Hematopoietic multipotent progenitor cell treated with erythropoietin and hydrocortisone succinate and interleukin-3 and kit ligand, for 15 days (in vitro differentiated cells): ENCODE results near the gene GHRL.
"Not testable (repeated sequence)": the region's sequence is repeated elsewhere in the genome, so short reads cannot be mapped to it uniquely, and the experiment has no call there.

Experiments used
- DNase-seq: peaks from one replicate; pipeline ENCODE4 v3.0.0-alpha.2; 2015; ENCODE audit warnings: low spot score

Gene GHRL

GRCh38 chr3:10272977-10273376 is 19.8 kb downstream of the GHRL start:
- DNase-seq, result no peak

DNA sequence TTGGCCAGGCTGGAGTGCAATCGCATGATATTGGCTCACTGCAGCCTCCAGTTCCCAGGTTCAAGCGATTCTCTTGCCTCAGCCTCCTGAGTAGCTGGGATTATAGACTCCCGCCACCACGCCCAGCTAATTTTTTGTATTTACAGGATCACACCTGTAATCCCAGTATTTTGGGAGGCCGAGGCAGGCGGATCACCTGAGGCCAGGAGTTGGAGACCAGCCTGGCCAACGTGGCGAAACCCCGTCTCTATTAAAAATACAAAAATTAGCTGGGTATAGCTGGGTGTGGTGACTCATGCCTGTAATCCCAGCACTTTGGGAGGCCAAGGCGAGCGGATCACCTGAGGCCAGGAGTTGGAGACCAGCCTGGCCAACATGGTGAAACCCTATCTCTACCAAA is 20.3 kb downstream of the GHRL start:
- not testable (repeated sequence) for DNase-seq

GRCh38 chr3:10269443-10269842 is 23.3 kb downstream of the GHRL start:
- DNase-seq, result no peak

DNA sequence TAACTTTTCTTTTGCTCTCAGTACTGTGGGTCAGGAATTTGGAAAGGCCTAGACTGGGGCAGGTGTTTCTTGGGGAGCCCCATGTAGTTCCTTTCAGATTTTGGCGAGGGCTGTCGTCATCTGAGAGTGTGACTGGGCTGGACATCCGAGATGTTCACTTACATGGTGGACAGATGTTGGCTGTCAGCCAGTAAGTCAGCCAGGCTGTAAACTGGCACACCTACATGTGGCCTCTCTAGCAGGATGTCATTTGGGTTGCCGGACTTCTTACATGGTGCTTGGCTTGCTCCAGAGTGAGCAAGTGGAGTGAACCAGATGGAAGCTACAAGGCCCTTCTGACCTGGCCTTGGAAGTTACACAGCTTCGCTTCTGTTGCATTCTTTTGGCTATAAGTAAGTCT is 23.8 kb downstream of the GHRL start:
- no peak for DNase-seq

DNA sequence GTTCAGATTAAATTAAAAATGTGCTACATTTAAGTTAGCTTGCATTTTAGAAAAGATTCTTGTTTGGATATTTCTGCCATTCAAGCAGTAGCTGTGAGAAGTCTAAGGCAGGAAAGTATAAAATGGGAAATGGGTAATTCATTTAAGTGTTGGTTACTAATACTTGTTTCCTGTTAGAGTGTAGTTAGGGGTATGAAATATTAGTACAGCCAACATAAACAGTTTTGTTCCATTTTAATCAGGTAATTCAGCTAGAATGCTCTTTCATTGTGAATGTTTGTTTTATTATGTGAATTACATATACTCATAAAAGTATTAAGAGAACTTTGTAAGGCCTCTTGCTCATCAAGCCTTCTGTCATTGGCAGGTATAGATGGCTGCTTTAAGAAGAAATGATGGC is 24.6 kb downstream of the GHRL start:
- DNase-seq, result no peak

DNA sequence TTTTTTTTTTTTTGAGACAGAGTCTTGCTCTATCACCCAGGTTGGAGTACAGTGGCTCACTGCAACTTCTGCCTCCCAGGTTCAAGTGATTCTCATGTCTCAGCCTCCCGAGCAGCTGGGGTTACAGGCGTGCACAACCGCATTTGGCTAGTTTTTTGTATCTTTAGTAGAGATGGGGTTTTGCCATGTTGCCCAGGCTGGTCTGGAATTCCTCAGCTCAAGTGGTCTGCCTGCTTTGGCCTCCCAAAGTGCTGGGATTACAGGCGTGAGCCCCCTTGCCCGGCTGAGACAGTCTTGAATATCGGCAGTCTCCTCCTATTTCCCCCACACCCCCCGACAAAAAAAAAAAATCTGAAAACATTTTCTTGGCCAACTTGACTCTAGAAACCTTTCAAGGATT is 25.8 kb downstream of the GHRL start:
- DNase-seq, result not testable (repeated sequence)

GRCh38 chr3:10265833-10266232 is 26.9 kb downstream of the GHRL start:
- no peak for DNase-seq

DNA sequence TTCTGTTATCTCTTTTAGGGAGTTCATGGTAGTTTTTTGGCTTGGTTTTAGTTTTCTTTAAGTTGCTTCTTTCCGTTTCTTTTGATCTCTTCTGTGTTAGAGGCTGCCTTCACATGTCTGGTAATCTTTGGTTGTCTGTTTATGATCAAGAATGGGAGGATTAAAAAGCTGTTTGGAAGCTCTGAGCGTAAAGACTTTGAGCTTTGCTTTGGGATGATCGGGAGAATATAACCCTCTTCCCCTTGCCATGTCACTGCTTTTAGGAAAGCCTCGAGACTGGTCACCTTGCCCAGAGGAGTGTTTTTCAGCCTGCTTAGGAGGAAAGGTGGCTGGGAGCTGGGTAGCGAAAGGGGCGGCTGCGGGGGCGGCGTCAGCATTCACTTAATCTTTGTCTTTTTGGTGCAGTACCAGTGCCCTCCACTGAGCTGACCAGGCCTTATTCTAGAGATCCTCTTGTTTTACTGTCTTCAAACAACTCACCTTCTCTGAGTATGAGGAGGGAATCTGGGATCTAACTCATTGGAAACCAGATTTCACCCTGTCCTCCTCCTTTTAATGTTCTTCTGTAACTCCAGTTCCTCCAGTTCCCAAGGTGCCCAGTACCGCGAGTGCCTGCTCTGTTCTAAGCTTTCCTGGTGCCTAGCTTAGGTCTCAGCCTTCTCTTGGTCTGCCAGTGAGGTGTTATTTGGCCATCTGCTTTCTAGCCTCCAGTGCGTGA is 28.9 kb downstream of the GHRL start:
- DNase-seq, result peak; percentile 41

DNA sequence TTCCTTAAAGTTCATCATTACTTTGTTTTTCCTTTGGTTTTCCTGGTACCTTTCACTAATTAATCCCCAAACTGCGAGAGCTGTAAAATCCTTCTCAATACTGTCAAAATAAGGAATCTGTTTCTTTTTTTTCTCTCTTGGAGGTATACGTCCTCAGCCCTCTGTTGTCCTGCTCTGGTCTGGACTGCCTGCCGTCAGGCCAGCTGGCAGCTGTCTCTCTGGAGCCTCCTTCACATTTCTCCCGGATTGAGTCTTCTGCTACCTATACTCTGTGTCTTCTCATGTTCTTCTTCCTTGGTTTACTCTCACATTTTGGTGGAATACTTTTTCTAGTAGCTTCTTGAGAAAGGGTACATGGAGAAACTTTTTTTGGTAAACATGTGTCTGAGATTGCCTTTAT is 30.7 kb downstream of the GHRL start:
- DNase-seq, result no peak

GRCh38 chr3:10260211-10260701 is 32.5 kb downstream of the GHRL start:
- no peak for DNase-seq

- DNase-seq, result no peak
These were observed 32.9 kb downstream of the GHRL start for GRCh38 chr3:10259798-10260197.

DNA sequence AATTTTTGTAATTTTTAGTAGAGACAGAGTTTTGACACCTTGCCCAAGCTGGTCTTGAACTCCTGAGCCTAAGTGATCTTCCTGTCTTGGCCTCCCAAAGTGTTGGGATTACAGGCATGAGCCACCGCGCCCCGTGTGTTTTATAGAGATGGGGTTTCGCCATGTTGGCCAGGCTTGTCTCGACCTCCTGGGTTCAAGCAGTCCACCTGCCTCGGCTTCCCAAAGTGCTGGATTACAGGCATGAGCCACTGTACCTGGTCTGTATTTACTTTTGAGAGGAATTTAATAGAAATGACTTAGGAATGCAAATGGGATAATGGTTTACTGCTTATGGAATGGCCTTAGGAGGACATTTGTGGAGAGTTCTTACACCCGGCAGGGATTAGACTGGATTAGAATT is 33.7 kb downstream of the GHRL start:
- DNase-seq, result no peak

DNA sequence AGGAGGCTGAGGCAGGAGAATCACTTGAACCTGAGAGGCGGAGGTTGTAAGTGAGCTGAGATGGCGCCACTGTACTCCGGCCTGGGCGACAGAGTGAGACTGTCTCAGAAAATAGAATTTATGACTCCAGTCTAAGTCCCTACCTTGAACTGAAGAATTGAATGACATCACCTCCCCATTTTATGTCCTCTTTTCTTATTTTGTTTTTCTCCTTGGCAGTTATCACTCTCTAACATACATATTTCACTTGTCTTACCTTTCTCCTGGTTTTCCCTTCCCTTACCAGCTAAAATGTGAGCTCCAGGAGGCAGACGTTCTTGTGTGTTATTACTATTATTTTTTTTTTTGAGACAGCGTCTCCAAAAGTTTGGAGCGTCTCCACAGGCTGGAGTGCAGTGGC is 36.9 kb downstream of the GHRL start:
- DNase-seq, result no peak

DNA sequence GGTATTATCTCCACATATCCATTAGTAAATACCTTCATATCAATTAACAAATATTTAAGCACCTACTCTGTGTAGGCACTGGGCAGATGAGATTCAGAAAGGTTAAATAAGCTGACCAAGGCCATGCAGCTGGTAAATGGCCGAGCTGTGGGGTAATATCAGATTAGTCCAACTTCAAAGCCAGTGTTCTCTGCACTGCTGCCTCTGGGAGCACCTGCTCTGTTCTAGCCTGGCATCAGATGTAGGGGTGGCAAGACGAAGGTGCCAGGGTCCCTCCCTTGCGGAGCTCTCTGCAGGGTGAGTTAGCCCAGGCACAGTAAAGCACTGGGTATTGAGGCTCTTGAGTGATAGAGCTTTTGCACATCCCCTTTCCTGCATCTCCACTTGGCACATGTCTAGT is 39.0 kb downstream of the GHRL start:
- DNase-seq, result no peak

- DNase-seq, result no peak
These were observed 41.7 kb downstream of the GHRL start for GRCh38 chr3:10251006-10251405.

GRCh38 chr3:10249833-10250232 is 42.9 kb downstream of the GHRL start:
- no peak for DNase-seq

GRCh38 chr3:10248984-10249748 is 43.6 kb downstream of the GHRL start:
- DNase-seq, result peak; percentile 18

- peak; percentile 96 for DNase-seq
These were observed 44.4 kb downstream of the GHRL start, which contains the start of gene TATDN2 for GRCh38 chr3:10248184-10248983. Gene TATDN2 (plus strand): TSS chr3:10248459. CDS start chr3:10249201, 742 bp downstream.

DNA sequence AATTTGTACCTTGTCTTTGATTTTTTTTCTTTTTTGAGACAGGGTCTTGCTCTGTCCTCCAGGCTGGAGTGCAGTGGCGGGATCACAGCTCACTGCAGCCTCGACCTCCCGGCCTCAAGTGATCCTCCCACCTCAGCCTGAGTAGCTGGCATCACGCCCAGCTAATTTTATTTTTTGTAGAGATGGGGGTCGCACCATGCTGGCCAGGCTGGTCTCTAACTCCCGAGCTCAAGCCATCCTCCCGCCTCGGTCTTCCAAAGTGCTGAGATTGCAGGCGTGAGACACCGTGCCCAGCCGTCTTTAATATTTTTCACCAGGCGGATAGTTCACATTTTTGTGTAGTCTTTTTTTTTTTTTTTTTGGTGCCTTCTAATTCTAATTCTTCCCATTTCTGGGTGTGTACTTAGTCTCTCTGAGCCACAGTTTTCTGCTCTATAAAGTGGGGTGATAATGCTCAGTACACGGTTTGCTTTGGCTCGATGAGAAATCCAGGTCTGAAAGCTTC is 45.0 kb downstream of the GHRL start:
- no peak for DNase-seq

GRCh38 chr3:10245081-10245712 is 47.5 kb downstream of the GHRL start:
- no peak for DNase-seq

DNA sequence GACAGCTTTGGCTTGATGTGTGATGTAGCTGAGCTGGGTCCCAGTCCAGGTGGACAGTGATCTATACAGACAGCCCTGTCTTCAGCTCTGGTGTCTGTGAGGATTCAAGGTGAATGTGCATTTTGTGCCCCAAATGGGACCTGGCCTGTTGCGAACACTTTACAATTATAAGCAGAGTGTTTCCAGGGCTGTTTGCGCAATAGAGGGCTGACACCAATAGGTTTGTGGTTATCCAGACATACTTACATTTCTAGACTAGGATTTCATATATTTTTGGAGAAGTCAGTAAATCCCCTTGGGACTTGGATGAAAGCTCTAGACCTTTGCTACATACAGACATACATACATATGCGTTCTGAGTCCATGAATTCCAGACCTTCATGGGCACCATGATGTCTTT is 48.7 kb downstream of the GHRL start:
- no peak for DNase-seq
